HG03571 (cell line): ENCODE measurements around the gene DRD2.

Source experiments
- ATAC-seq: cut with Tn5 transposase; IDR thresholded peaks from one replicate; pipeline ENCODE4 v1.9.1; 2021; ENCODE audit not compliant: unreplicated experiment

The DRD2 gene

DNA sequence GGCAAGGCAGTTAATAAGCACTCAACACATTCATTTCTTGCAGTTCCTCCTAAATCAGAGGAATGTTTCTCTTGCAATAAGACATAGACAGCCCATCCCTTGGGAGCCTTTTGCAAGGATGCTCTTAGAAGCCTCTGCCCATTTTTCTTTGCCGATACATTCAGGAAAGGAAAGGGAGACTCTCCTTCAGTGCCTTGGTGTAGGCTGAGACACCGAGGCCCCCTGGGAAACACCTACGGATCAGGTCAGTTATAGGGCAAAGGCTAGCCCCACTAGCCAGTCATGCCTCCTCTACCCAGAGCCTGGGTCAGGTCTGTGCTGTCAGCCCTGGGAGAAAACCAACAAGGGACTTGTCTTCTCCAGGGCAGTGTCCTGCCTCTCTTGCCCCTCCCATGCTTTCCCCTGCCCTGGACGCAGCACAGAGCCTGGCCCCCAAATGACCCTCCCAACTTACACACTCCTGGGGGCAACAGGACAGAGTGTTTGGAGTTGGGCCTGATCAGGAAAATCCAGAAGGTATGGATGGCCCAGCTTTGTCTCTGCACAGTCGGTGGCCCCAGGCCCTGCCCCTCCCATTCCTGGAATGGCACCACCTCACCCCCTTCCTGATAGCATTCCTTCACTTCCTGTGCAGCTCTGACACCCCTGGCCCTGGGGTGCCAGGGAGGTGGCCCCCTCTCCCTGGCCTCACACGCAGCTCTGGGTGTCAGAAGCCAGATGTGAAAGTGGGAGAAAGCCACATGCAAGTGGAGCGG is 69.3 kb downstream of the DRD2 start:
- ATAC-seq = no peak

DNA sequence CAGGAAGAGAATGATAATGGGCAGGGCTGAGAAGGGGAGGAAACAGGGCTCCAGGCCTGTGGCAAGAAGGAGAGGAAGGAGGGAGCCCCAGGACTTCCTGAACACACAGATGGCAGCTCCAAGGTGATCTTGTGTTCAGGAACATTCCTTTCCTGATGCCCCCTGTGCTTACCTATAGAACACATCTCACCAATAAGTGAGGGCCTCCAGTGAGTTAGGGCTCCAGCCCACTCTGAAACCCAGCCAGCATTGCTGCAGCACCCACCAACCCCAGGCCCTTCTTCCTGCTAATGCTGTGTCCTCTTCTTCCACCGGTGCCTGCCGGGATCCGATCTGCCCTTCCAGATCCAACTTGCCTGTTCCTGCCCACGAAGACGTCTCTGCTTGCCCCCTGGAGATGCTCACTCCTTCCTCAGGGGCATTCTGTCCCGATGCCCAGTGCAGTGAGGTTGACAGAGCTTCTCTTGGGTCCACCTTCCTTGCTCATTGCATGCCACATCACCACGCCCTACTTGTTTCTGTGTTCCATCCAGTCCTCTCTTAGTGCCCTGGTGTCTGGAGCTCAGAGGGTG is 70.3 kb downstream of the DRD2 start:
- ATAC-seq = no peak

DNA sequence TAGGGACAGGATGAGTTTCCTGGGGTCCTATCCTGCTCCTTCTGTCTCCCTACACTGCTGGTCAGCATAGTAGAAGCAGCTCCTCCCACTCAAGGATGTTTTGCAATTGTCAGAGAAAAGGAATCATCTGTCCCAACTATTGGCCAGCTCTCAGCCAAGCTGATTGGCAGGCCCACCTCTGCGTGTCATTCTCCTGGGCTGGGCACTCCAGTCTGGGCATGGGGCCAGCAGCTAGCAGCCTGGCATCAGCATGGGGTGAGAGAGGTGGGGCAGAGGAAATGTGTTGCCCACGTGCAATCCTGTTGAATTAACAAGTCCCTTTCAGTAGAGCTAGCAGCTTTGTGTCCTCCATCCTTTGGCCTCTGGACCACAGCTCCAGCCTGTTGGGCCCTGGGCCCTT is 73.5 kb downstream of the DRD2 start:
- ATAC-seq = no peak

- ATAC-seq = no peak
Observed at GRCh38 chr11:113400631-113401230, 74.5 kb downstream of the DRD2 start.

- ATAC-seq = no peak
Observed at GRCh38 chr11:113398669-113399430, 76.3 kb downstream of the DRD2 start.

- no peak for ATAC-seq
Observed at GRCh38 chr11:113397821-113398220, 77.4 kb downstream of the DRD2 start.

GRCh38 chr11:113397212-113397611 is 78.0 kb downstream of the DRD2 start:
- ATAC-seq = no peak

GRCh38 chr11:113396690-113397089 is 78.5 kb downstream of the DRD2 start:
- no peak for ATAC-seq

GRCh38 chr11:113395782-113396336 is 79.3 kb downstream of the DRD2 start:
- ATAC-seq = no peak

DNA sequence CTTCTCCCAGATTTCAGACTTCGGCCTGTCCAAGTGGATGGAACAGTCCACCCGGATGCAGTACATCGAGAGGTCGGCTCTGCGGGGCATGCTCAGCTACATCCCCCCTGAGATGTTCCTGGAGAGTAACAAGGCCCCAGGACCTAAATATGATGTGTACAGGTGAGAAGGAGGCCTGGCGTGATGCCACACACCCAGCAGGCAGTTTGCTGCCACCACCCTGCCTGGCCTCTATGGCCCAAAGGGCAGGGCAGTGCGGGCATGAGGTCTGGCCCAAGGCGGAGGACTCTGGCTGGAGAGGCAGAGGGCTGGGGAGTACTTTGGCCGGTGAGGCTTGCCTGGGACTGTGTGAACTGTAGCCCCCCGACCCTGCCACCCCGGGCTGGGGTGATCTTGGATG is 80.3 kb downstream of the DRD2 start:
- ATAC-seq = no peak

GRCh38 chr11:113393501-113393985 is 81.7 kb downstream of the DRD2 start:
- ATAC-seq = no peak

- ATAC-seq = no peak
Observed at GRCh38 chr11:113392236-113392921, 82.8 kb downstream of the DRD2 start.

- no peak for ATAC-seq
Observed at GRCh38 chr11:113389272-113389671, 85.9 kb downstream of the DRD2 start.

DNA sequence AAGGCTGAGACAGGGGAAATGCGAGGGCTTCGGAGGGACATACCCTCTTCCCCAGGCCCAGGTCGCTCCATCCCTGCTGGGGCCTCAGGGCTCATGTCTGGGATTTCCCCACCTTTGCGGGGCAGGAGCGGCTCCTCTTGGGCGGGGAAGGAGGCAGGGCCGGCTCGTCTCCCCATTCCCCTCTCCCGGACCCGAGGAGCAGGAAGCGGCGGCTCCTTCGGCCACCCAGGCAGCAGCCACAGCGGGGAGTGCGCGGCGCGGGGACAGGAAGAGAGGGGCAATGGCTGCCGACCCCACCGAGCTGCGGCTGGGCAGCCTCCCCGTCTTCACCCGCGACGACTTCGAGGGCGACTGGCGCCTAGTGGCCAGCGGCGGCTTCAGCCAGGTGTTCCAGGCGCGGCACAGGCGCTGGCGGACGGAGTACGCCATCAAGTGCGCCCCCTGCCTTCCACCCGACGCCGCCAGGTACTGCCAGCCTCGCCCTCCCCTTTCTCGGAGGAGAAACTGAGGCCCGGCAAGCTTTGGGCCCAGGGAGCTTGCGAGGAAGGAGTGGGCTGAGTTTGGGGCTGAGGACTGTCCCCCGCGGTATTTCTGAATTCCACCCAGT is 87.5 kb downstream of the DRD2 start, which contains the start of gene ANKK1:
Gene ANKK1 (plus strand): TSS at position 175 of the 607 bp plus-strand sequence. CDS start 106 bp downstream, at position 281.
- ATAC-seq = no peak

- no peak for ATAC-seq
Observed at GRCh38 chr11:113386866-113387265, 88.3 kb downstream of the DRD2 start.

DNA sequence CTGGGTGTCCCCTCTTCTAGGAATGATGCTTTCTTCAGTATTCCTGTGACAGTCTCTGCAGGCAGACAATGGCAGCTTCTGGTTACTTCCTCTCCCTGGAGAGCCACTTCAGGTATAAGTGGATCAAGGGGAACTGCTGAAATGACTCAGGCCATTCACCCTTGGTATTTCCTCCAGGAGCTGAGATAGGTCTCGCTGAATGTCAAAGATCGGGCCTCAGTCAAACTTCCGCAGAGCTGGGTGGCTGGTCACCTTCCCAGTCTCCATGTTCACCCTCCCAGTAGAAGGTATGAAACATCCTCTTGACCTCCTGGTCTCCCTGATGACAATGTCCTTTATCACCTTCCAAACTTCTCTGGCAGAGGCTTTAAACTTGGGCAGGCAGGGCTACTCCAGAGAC is 89.4 kb downstream of the DRD2 start:
- ATAC-seq = no peak

- ATAC-seq = no peak
Observed at GRCh38 chr11:113384551-113384950, 90.6 kb downstream of the DRD2 start.

- ATAC-seq = no peak
Observed at GRCh38 chr11:113382121-113382520, 93.1 kb downstream of the DRD2 start.

GRCh38 chr11:113378692-113379091 is 96.5 kb downstream of the DRD2 start:
- no peak for ATAC-seq
